Mammary epithelial cell (primary cell): ENCODE results near the gene PFDN4.

Experiments used
- EZH2 ChIP-seq: IDR thresholded peaks from 2 replicates; pipeline ENCODE4 v1.6.1; 2012; ENCODE audit warnings: low read length, inconsistent platforms, borderline replicate concordance
- TF ChIP-seq, protein P1 (sequence below), 2 donors: IDR thresholded peaks in 1 of 2; conservative IDR thresholded peaks in 1 of 2; 2 replicates each; pipeline ENCODE4 v1.5.1; 2011 to 2012; ENCODE audit warnings: inconsistent platforms in 2 of 2, low read length in 2 of 2, mild to moderate bottlenecking in 2 of 2, control low read depth in 1 of 2, low read depth in 1 of 2; ENCODE audit not compliant: insufficient read depth in 1 of 2; ENCODE audit errors: extremely low read depth in 1 of 2

DNA sequence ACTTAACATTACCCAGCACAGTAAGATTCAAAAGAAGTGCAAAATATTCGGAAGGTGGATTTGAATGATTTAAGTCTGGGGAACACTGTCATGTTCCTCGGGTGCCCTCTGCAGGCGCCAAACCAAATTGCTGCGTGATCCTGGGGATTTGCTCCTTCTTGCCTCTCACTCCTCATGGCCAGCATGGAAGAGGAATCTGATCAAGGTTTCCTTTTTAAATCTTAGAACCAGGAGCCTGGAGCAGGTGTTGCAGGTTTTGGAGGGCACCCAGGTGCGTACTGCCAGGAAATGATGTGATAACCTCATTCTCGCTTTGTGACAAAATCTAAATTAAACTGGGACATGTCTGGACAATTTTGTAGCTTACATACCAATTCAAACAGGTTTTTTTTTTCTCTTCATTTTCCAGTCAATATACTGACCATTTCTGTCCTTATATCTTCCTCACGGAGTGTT is 8.1 kb upstream of the PFDN4 start:
- TF ChIP-seq, protein P1, sequence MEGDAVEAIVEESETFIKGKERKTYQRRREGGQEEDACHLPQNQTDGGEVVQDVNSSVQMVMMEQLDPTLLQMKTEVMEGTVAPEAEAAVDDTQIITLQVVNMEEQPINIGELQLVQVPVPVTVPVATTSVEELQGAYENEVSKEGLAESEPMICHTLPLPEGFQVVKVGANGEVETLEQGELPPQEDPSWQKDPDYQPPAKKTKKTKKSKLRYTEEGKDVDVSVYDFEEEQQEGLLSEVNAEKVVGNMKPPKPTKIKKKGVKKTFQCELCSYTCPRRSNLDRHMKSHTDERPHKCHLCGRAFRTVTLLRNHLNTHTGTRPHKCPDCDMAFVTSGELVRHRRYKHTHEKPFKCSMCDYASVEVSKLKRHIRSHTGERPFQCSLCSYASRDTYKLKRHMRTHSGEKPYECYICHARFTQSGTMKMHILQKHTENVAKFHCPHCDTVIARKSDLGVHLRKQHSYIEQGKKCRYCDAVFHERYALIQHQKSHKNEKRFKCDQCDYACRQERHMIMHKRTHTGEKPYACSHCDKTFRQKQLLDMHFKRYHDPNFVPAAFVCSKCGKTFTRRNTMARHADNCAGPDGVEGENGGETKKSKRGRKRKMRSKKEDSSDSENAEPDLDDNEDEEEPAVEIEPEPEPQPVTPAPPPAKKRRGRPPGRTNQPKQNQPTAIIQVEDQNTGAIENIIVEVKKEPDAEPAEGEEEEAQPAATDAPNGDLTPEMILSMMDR (conservative IDR thresholded peaks at IDR 0.05 in 1 of 2, IDR thresholded peaks at IDR 0.05 in 1 of 2; ENCODE audit: extremely low read depth in 1 of 2, insufficient read depth in 1 of 2, low read depth in 1 of 2, low read length in 2 of 2) = peak; percentile 92 to 97
- TF ChIP-seq EZH2 = no peak
